Natural killer cell (primary cell): ENCODE results near the gene ZSCAN2. TPM values are rescaled to one million over a fixed set of nuclear protein-coding genes. Genes with fewer than 3 reads are reported as not detected.

Experiments used
- ATAC-seq, 3 donors: fragments of 150-1000 bp in 2 of 3; fragments of 200-7000 bp in 1 of 3; cut with Tn5 transposase; 1 replicate in 1 of 3; 2 replicates in 2 of 3; pipeline ENCODE4 v1.10.0; 2021; ENCODE audit warnings: mild to moderate bottlenecking in 2 of 3, moderate library complexity in 2 of 3
- DNase-seq, 2 donors: peaks; one replicate each; pipeline versions ENCODE4 v3.0.0 to v3.0.0-alpha.2; 2013 to 2021; ENCODE audit warnings: mixed read lengths in 1 of 2
- H3K27ac ChIP-seq: one replicate; pipeline ENCODE4 v1.5.1; 2013; ENCODE audit warnings: mild to moderate bottlenecking, low read length
- H3K27me3 ChIP-seq: one replicate; pipeline ENCODE4 v1.6.1; 2013; ENCODE audit warnings: low read length; ENCODE audit not compliant: control insufficient read depth, insufficient read depth
- H3K36me3 ChIP-seq: one replicate; pipeline ENCODE4 v1.6.1; 2013; ENCODE audit warnings: low read length; ENCODE audit not compliant: control insufficient read depth, insufficient read depth
- H3K4me1 ChIP-seq: one replicate; pipeline ENCODE4 v1.6.1; 2013; ENCODE audit warnings: low read length; ENCODE audit not compliant: control insufficient read depth, insufficient read depth
- H3K4me3 ChIP-seq: one replicate; pipeline ENCODE4 v1.5.1; 2013; ENCODE audit warnings: low read length
- H3K9me3 ChIP-seq: one replicate; pipeline ENCODE4 v1.6.1; 2013; ENCODE audit warnings: low read length; ENCODE audit not compliant: control insufficient read depth, insufficient read depth
- H3K27ac Mint-ChIP-seq, 2 donors: one replicate each; pipeline ENCODE4 v1.8.0; 2022; ENCODE audit warnings: mild to moderate bottlenecking in 2 of 2, mixed read lengths in 2 of 2, moderate library complexity in 1 of 2
- H3K27me3 Mint-ChIP-seq, 2 donors: one replicate each; pipeline ENCODE4 v1.8.0; 2022; ENCODE audit warnings: low read depth in 2 of 2, mixed read lengths in 2 of 2
- H3K36me3 Mint-ChIP-seq: one replicate; pipeline ENCODE4 v1.8.0; 2022; ENCODE audit warnings: mixed read lengths
- H3K4me1 Mint-ChIP-seq, 2 donors: one replicate each; pipeline ENCODE4 v1.8.0; 2022; ENCODE audit warnings: mixed read lengths in 2 of 2
- H3K4me3 Mint-ChIP-seq: one replicate; pipeline ENCODE4 v1.8.0; 2022; ENCODE audit warnings: mild to moderate bottlenecking, moderate library complexity, mixed read lengths
- H3K9me3 Mint-ChIP-seq, 2 donors: one replicate each; pipeline ENCODE4 v1.8.0; 2022; ENCODE audit warnings: mixed read lengths in 2 of 2
- WGBS: methylation state at CpG from one replicate; pipeline ENCODE4 v1.1.7; 2013; ENCODE audit warnings: missing lambda C conversion rate; ENCODE audit not compliant: insufficient coverage; 5-methylcytosine and 5-hydroxymethylcytosine counted together
- intact Hi-C: fragments of 100-400 bp; cut with micrococcal nuclease; formaldehyde crosslinking; loops from one replicate; pipeline ENCODE4 v1.14.2; 2022
- total RNA-seq, 4 donors: library from RNA; stranded (reverse); fragments of 120-200 nt in 1 of 4; gene quantifications; one replicate each; pipeline versions ENCODE4 v1.2.3 to v1.2.4, GENCODE V29; 2013 to 2022
- TF ChIP-seq, protein P1 (sequence below): fragments of 200-600 bp; IDR thresholded peaks from one replicate; pipeline ENCODE4 v1.8.0; 2022; ENCODE audit warnings: antibody characterized with exemption

ZSCAN2 gene
- total RNA-seq, 3 donors from 2014 or later (not counting 1 experiment from before 2014, with no cell fraction given), result 5.0 to 8.3 (median 5.5) TPM

DNA sequence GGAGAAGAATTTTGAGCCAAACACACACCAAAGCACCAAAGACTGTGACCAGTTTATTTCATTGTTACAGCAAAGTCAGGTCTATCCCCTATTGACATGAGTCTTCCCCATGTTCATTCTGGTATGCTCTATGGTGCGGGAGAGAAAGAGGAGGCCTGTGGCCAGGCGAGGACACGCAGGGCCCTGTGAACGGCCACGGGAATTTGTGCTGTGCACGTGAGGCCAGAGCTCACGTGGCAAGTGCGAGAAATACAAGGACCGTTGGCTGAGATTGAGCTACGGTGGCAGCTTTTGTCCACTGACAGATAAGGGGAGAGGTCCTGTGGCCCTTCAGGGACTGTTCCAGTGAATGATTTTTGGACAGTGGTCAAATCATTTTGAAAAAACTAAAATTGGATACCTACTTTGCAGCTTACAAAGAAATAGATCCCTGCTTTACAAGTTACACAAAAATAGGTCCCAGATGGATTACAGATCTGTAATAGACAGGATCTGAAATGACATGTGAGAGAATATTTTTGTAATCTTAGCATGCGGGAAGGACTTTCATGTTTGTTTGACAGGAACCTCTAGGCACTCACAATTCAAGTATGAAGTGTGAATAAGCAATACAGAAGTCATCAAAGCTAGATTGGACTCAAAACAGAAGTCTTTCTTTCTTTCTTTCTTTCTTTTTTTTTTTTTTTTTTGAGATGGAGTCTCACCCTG lies 9.2 kb downstream of the ZSCAN2 start:
- intact Hi-C loops, result no loop called here
- ATAC-seq (no peak), DNase-seq (no peak)
- Mint-ChIP-seq H3K27ac (no peak overlapping the region), H3K36me3 (no peaks in the 10 kb centered on the region), H3K4me3 (no peak overlapping the region), H3K4me1 (peaks cover 5 to 16% of the 10 kb centered on the region in 2 donors), H3K9me3 (no peaks in the 10 kb centered on the region), H3K27me3 (no peaks in the 10 kb centered on the region)
- no peak overlapping the region for H3K27ac ChIP-seq
- no peaks in the 10 kb centered on the region for H3K27me3 ChIP-seq
- TF ChIP-seq, protein P1, sequence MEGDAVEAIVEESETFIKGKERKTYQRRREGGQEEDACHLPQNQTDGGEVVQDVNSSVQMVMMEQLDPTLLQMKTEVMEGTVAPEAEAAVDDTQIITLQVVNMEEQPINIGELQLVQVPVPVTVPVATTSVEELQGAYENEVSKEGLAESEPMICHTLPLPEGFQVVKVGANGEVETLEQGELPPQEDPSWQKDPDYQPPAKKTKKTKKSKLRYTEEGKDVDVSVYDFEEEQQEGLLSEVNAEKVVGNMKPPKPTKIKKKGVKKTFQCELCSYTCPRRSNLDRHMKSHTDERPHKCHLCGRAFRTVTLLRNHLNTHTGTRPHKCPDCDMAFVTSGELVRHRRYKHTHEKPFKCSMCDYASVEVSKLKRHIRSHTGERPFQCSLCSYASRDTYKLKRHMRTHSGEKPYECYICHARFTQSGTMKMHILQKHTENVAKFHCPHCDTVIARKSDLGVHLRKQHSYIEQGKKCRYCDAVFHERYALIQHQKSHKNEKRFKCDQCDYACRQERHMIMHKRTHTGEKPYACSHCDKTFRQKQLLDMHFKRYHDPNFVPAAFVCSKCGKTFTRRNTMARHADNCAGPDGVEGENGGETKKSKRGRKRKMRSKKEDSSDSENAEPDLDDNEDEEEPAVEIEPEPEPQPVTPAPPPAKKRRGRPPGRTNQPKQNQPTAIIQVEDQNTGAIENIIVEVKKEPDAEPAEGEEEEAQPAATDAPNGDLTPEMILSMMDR, result no peak
- peaks cover 8% of the 10 kb centered on the region for H3K36me3 ChIP-seq
- 91% methylated on average over 11 of the region's 11 CpGs for WGBS
- H3K9me3 ChIP-seq, result no peaks in the 10 kb centered on the region
- no peak overlapping the region for H3K4me3 ChIP-seq
- H3K4me1 ChIP-seq, result peaks cover 6% of the 10 kb centered on the region

DNA sequence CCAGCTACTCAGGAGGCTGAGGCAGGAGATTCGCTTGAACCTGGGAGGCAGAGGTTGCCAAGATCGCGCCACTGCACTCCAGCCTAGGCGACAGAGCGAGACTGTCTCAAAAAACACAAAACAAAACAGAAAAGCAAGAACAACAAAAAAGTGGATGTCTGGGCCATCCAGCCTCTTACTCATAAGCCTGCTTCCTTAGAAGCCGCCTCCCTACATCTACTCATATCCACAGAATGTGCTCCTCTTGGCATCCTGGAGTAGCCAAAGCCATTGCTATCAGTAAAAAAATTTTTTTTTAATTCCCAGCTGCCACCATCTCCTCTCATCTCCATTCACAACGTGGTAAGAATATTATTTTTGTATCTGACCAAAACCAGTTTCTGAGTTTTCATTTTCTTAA lies 10.8 kb downstream of the ZSCAN2 start:
- TF ChIP-seq, protein P1, result no peak
- DNase-seq, result no peak
- H3K4me3 Mint-ChIP-seq, result no peak overlapping the region
- Histone ChIP-seq H3K9me3 (no peaks in the 10 kb centered on the region), H3K4me1 (no peaks in the 10 kb centered on the region), H3K27me3 (no peaks in the 10 kb centered on the region), H3K36me3 (peaks cover 5% of the 10 kb centered on the region), H3K27ac (no peak overlapping the region), H3K4me3 (no peak overlapping the region)
- intact Hi-C loops, result no loop called here
- H3K36me3 Mint-ChIP-seq, result no peaks in the 10 kb centered on the region
- no peak overlapping the region for H3K27ac Mint-ChIP-seq
- no peaks in the 10 kb centered on the region for H3K27me3 Mint-ChIP-seq
- H3K4me1 Mint-ChIP-seq, result peaks cover 0 to 5% of the 10 kb centered on the region in 2 donors
- 96% methylated on average over 7 of the region's 7 CpGs for WGBS
- no peak for ATAC-seq
- H3K9me3 Mint-ChIP-seq, result no peaks in the 10 kb centered on the region

DNA sequence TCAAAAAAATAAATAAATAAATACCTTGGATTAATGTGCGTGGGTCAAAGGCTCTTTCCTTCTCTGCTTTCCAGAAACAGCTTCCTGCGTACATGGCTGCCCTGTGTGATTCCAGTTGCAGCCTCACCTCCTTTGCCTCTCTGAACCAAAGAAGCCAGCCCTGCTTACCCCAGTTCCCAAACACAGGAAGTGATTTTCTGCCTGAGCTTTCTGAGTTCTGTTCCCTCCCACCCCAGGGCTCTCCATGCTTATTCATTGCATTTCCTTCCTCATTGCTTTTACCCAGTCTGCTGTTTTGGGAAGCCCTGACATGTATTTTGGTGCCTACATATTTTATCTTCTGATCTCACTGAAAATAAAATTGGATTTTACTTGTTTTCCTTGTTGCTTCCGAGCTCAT lies 15.4 kb downstream of the ZSCAN2 start:
- TF ChIP-seq, protein P1, result no peak
- no peak overlapping the region for H3K27ac ChIP-seq
- WGBS, result 85% methylated on average over 2 of the region's 3 CpGs

DNA sequence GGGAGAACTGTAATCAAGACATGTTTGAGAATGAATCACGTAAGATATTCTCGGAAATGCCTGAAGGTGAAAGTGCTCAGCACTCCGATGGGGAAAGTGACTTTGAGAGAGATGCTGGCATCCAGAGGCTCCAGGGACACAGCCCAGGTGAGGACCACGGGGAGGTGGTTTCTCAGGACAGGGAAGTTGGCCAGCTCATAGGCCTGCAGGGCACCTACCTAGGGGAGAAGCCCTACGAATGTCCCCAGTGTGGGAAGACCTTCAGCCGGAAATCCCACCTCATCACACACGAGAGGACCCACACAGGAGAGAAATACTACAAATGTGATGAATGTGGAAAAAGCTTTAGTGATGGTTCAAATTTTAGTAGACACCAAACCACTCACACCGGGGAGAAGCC lies 19.8 kb downstream of the ZSCAN2 start:
- H3K9me3 Mint-ChIP-seq, result peaks cover 2 to 3% of the 10 kb centered on the region in 2 donors
- no peaks in the 10 kb centered on the region for H3K27me3 ChIP-seq
- peaks cover 19% of the 10 kb centered on the region for H3K9me3 ChIP-seq
- ATAC-seq (no peak), DNase-seq (no peak)
- no peak overlapping the region for H3K27ac Mint-ChIP-seq
- intact Hi-C loops, result no loop called here
- H3K4me1 ChIP-seq, result no peaks in the 10 kb centered on the region
- peaks cover 13% of the 10 kb centered on the region for H3K36me3 Mint-ChIP-seq
- TF ChIP-seq, protein P1, result no peak
- H3K4me3 Mint-ChIP-seq, result no peak overlapping the region
- no peak overlapping the region for H3K27ac ChIP-seq
- H3K27me3 Mint-ChIP-seq, result no peaks in the 10 kb centered on the region
- WGBS, result 97% methylated on average over 5 of the region's 8 CpGs
- no peaks in the 10 kb centered on the region for H3K4me1 Mint-ChIP-seq
- no peak overlapping the region for H3K4me3 ChIP-seq
- peaks cover 11% of the 10 kb centered on the region for H3K36me3 ChIP-seq

More for the DNA sequence above, 15.4 kb downstream of the ZSCAN2 start:
- DNase-seq (no peak), ATAC-seq (no peak)
- Histone ChIP-seq H3K36me3 (peaks cover 6% of the 10 kb centered on the region), H3K4me1 (no peaks in the 10 kb centered on the region), H3K9me3 (peaks cover 8% of the 10 kb centered on the region), H3K4me3 (no peak overlapping the region), H3K27me3 (no peaks in the 10 kb centered on the region)
- Mint-ChIP-seq H3K9me3 (peaks cover 2 to 3% of the 10 kb centered on the region in 2 donors), H3K36me3 (peaks cover 11% of the 10 kb centered on the region), H3K27ac (no peak overlapping the region), H3K4me1 (no peaks in the 10 kb centered on the region), H3K4me3 (no peak overlapping the region), H3K27me3 (no peaks in the 10 kb centered on the region)
- intact Hi-C loops, result no loop called here
